Measurements from ENCODE around the gene METTL1.
"Not testable (repeated sequence)": the region's sequence is repeated elsewhere in the genome, so short reads cannot be mapped to it uniquely, and the experiment has no call there.

Gene METTL1

GRCh38 chr12:57796996-57797395 lies 25.1 kb upstream of the METTL1 start:
- DNase-seq = no peak

DNA sequence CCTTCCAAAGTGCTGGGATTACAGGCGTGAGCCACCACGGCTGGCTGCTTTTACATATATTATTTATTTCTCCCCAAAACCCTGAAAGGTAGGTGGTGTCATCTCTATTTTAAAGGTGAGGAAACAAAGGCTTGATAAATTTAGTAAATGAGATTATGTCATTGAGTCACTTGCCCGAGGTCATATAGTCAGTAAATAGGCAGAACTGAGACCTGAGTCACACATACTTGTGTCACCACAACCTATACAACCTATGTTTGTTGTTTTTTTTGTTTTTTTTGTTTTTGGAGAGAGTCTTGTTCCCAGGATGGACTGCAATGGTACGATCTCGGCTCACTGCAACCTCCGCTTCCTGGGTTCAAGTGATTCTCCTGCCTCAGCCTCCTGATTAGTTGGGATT lies 23.4 kb upstream of the METTL1 start:
- DNase-seq = peak; percentile 27

DNA sequence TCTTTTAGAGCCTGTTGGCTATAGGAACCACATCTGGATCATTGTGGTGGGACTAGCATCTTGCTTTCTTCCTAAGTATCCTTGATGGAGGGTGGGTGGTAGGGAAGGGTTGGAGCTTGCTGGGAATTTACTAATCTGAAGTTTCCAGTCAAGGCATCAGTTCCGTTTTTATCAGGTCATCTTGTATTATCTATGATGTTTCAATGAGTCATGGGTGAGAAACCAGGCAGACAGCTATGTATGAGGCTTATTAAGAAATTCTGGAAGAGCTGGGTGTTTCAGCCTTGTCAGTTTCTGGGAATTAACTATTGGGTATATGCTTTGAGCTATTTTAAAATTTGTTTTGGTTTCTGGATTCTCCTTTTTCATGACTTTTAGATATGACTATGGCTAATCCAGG lies 22.0 kb upstream of the METTL1 start:
- no peak for DNase-seq

DNA sequence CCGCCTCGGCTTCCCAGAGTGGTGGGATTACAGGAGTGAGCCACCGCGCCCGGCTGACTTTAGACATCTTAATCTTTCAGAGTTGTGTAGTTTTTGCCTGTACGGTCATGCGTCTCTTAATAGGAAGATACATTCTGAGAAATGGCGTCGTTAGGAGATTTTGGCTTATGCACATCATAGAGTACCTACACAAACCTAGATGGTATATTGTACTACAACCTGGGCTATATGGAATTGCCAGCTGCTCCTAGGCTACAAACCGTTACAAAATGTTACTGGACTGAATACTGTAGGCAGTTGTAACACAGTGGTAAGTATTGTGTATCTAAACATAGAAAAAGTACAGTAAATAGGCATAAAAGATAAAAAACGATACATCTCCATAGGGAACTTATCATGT lies 12.0 kb upstream of the METTL1 start:
- no peak for DNase-seq

DNA sequence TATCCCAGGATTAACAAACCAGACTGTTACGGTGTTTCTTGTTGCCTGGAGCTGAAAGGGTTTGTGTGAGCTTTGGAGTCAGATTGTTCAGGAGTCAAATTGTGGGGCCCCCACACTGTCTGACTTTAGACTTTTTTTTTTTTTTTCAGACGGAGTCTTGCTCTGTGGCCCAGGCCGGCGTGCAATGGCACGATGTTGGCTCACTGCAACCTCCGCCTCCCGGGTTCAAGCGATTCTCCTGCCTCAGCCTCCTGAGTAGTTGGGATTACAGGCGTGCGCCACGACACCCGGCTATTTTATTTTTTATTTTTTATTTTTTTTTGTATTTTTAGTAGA lies 11.5 kb upstream of the METTL1 start:
- DNase-seq = no peak

DNA sequence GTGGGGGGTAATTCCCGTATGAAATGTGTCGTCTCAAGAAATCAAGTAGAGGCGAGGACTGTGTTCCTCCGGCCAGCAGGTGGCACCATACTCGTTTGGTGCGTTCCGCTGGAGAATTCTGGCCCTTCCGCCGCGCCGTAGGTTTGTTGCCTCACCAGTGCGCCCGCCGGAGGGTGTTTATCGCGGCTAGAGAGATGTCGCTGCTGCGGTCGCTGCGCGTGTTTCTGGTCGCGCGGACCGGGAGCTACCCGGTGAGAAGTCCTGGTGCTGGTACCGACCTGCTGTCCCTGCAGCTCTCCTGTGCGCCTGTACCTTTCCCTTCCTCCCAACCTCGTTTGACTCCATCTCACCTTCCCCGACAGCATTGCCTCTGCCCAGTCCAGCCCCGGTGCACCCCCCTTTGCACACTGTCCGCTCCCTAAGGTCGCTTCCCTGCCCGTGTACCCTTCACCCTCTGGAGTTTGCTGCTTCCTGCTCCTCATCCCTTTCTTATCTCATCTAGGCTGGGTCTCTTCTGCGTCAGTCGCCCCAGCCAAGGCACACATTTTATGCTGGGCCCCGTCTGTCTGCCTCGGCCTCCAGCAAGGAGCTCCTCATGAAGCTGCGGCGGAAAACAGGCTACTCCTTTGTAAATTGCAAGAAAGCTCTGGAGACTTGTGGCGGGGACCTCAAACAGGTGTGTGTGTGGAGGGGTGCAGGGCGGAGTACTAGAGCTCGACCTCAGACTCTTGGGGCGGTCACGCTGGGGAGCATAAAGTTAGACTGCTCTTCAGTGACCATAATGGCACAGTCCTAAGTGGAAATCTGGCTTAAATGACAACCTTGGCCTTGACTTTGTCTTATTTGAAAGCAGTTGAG lies 10.9 kb upstream of the METTL1 start, which contains the start of gene TSFM:
Gene TSFM, plus strand, starts transcription at position 180 of the 858 bp plus-strand sequence. Its CDS starts 15 bp downstream, at position 195.
- peak; percentile 99 for DNase-seq

GRCh38 chr12:57782243-57782607 lies 10.3 kb upstream of the METTL1 start:
- DNase-seq = peak; percentile 76

DNA sequence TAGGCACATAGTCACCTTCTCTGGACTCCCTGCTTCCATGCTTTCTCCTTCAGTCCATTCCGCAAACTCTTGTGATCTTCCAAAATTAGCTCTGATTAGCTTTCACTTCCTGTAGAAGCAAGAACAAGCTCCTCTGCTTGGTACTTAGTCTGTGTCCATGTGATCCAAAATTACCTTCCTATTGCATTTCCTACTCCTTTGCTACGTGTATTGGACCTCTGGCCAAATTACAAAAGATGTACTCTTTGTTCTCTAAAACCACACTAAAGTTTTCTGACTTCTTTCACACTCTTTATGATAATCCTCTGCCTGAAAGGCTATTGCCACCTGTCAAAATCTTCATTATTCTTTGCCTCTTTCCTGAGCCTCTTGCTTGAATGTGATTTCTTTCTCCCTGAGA lies 9.9 kb upstream of the METTL1 start:
- no peak for DNase-seq

DNA sequence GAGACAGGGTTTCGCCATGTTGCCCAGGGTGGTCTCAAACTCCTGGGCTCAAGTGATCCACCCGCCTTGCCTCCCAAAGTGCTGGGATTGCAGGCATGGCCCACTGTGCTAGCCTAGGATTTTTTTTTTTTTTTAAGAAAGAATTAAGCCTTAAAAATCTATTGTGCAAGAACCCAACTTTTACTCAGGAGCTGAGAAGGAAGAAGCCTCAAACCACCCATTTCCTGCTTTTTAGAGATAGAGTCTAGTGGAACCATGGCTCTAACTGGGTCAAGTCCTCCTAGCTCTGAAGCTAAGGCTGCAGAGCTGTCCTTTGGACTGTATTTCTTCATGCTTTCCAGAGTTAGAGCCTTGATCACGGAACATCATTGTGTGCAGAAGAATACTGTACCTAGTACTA lies 9.3 kb upstream of the METTL1 start:
- no peak for DNase-seq

DNA sequence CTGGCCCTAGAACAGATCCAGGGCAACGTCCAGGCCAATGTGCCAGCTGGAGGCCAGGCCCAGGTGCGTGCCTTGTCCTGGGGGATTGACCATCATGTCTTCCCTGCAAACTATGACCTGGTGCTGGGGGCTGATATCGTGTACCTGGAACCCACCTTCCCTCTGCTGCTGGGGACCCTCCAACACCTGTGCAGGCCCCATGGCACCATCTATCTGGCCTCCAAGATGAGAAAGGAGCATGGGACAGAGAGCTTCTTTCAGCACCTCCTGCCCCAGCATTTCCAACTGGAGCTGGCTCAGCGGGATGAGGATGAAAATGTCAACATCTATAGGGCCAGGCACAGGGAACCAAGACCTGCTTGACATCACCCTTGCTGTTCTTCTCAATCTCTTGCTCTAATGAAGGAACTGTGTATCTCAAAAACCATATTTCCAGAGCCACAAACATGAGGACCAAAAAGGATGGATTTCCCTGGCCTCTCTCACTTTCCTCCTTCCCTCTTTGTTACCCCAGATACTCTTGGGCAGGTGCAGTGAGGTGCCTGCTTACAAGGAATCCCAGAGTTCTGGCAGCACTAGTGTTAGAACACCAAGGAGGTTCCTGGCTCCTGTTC lies 8.5 kb upstream of the METTL1 start:
- no peak for DNase-seq

GRCh38 chr12:57779736-57780135 lies 7.8 kb upstream of the METTL1 start:
- no peak for DNase-seq

DNA sequence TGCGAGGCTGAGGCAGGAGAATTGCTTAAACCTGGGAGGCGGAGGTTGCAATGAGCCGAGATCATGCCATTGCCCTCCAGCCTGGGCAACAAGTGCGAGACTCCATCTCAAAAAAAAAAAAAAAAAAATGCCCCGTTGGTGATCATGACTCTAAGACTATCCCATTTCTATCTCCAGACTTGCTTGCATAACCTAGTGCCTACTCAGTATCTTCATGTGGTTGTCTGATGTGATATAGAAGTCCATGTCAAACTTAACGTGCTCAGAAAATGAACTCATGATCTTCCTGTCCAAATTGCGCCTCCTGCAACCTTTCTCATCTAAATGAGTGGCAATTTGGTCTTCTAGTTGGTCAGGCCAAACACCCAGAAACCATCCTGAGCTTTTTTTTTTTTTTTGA lies 6.0 kb upstream of the METTL1 start:
- no peak for DNase-seq

DNA sequence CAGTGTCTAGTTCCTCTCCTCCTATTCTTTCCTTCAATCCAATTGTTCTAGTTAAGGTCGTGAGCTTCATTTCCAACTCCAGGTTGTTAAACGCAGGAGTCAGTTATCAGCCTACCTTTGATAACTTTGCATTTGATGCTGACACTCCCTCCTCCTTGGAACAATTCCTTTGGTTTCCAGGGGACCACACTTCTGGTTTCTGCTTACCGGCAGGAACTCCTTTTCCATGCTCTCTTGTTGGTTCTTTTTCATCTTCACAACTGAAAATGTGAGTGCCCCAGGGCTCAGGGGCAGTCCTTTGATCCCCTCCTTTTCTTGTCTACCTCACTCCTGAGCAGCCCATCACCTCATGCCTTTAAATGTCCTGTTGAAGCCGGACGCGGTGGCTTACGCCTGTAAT lies 5.5 kb upstream of the METTL1 start:
- DNase-seq = no peak

GRCh38 chr12:57776247-57776587 lies 4.3 kb upstream of the METTL1 start:
- no peak for DNase-seq

DNA sequence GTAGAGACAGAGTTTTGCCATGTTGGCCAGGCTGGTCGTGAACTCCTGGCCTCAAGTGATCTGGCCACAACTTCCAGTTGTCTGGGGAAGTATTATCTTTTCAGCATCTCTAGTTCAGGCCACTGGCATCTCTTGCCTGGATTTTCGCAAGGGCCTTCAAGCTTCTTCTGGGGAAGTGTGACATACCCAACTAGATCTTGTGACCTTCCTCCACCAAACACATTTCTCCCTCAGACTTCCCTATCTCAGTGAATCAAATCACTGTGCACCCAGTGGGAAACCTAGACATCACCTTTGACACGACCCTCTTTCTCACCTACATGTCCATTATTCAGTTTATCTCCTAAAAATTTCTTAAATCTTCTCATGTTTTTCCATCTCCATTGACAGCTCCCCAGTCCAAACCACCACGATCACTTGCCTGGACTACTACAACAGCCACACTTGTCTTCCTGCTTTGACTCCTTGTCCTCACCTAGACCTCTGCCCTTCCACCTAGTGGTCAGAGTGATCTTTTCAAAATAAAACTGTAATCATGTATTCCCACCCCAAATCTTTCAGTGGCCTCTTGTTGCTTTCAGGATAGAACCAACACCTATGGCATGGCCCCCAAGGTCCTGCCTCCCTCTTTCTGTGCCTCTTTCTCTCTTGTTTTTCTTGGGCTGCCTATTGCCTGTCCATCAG lies 3.8 kb upstream of the METTL1 start:
- peak; percentile 42 for DNase-seq

DNA sequence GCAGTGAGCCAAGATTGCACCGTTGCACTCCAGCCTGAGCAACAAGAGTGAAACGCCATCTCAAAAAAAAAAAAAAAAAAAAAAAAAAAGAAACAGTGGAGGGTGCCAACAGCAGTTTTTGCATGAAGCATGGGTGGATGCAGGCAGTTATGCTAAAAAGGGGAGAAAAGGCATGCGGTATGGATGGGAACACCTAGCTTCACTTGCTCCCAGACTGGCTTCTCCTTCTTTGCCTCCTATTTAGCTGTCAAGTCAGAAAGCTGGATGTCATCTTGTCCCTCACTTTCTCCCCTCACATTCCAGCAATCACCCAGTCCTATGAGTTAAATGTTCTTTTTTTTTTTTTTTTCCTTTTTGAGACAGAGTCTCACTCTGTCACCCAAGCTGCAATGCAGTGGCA lies 3.1 kb upstream of the METTL1 start:
- no peak for DNase-seq

DNA sequence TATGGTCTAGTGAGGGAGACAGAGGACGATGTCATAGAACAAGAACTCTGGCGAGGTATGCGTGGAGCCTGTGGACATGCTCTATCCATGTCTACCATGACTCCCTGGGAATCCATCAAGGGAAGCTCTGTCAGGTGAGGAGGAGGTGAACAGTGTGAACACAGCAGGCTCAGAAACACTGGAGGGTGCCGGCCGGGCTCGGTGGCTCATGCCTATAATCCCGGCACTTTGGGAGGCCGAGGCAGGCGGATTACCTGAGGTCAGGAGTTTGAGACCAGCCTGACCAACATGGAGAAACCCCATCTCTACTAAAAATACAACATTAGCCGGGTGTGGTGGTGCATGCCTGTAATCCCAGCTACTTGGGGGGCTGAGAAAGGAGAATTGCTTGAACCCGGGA lies 2.7 kb upstream of the METTL1 start:
- DNase-seq = not testable (repeated sequence)

GRCh38 chr12:57772429-57773322 lies 771 bp upstream of the METTL1 start, which contains the start of gene EEF1AKMT3:
TSS of gene EEF1AKMT3 (plus strand) at chr12:57772614. CDS start at chr12:57772725, 111 bp downstream.
- DNase-seq = peak; percentile 92

DNA sequence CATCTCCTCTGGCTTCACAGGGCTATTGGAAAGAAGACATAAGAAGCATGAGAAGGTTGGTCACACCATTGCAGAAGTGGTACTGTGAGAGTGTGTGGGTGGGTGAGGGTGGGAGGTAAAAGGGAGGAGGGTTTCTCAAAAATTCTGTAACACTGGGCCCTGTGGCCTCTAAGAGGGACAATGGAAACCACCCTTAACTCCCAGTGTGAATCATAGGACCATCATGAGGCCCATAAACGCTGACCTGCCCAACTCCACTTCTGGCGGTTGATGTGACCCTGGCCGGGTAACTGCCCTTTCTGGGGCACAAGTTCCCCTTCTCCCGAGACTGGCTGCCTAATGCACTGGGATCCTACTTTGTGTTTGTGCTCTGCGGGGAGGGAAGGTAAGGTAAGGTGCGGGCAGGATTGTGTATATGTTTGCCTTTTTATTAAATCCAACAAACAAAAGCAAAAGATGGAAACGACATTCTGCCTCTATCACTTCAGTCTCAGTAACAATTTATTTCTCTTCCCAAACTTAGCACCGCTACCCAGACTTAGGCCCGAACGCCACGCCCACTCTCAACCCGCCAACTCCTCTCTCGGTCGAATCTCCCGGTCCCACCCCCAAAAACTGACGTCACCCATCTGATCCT lies 551 bp downstream of the METTL1 start:
- peak; percentile 96 for DNase-seq

- DNase-seq = no peak
Observed at GRCh38 chr12:57770734-57771133, 1.2 kb downstream of the METTL1 start.

GRCh38 chr12:57769594-57769993 lies 2.3 kb downstream of the METTL1 start:
- DNase-seq = no peak

GRCh38 chr12:57767876-57768275 lies 4.0 kb downstream of the METTL1 start:
- DNase-seq = no peak

DNA sequence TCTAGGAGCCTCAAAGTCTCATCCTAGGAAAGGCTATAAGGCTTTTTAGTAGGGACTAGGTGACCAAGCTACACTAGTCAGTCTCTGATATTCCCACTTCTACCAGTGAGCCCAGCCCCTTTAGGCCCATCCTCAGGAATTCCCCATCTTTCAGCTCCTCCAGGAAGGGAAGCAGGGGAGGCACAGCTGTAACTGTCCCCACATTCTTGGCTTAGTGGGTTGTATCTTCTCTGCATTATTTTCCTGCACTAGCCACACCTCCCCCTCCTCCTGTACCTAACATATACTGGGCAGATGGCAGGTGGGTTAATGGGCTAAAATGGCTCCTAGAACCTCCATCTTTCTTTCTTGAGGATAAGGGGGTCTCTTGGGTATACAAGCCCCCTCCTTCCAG lies 4.6 kb downstream of the METTL1 start:
- DNase-seq = no peak

Measured in DMS53 (cell line).